IMR-90 (cell line): ENCODE data around the gene TAF8. TPM values are rescaled to one million over a fixed set of nuclear protein-coding genes. Genes with fewer than 3 reads are reported as not detected.

Experiments used
- ATAC-seq: fragments of 200-7000 bp; cut with Tn5 transposase; 2 replicates; pipeline ENCODE4 v1.9.1; 2020; ENCODE audit warnings: low read depth, mild to moderate bottlenecking, moderate library complexity
- BruUV-seq: library from RNA; stranded (reverse); fragments of 400-500 nt; replicated peaks from 2 replicates; lab custom pipeline; 2021; lab: Mats Ljungman, UMichigan
- CTCF ChIA-PET: fragments of 300-600 bp; formaldehyde crosslinking; extraction: SDS; loops from one replicate; lab custom pipeline; 2021; ENCODE audit warnings: antibody characterized with exemption; lab: Yijun Ruan, JAX
- POLR2A ChIA-PET: fragments of 300-600 bp; sonication (Branson Sonifier 250); formaldehyde crosslinking; loops from one replicate; lab custom pipeline; 2022; ENCODE audit warnings: antibody characterized with exemption; ENCODE audit not compliant: unreplicated experiment; lab: Charles Lee
- DNase-seq: peaks from one replicate; pipeline ENCODE4 v3.0.0; 2013
- H2AFZ ChIP-seq: replicated peaks from 2 replicates; pipeline ENCODE3; 2013; ENCODE audit warnings: low read length, mild to moderate bottlenecking; ENCODE audit not compliant: poor library complexity
- H2AK5ac ChIP-seq: 2 replicates; pipeline ENCODE4 v1.6.1; 2013; ENCODE audit warnings: low read depth, low read length, inconsistent platforms
- H2AK9ac ChIP-seq: replicated peaks from 2 replicates; pipeline ENCODE3; 2013; ENCODE audit warnings: mild to moderate bottlenecking, low read depth, low read length, moderate library complexity; ENCODE audit not compliant: poor library complexity
- H2BK120ac ChIP-seq: 2 replicates; pipeline ENCODE4 v1.6.1; 2013; ENCODE audit warnings: low read depth, low read length, inconsistent platforms
- H2BK15ac ChIP-seq: 3 replicates; pipeline ENCODE4 v1.6.1; 2013; ENCODE audit warnings: low read depth, low read length, inconsistent platforms
- H2BK20ac ChIP-seq: 2 replicates; pipeline ENCODE4 v1.6.1; 2013; ENCODE audit warnings: low read depth, mild to moderate bottlenecking, inconsistent platforms, low read length, moderate library complexity
- H2BK5ac ChIP-seq: 2 replicates; pipeline ENCODE4 v1.6.1; 2013; ENCODE audit warnings: mild to moderate bottlenecking, low read depth, low read length, inconsistent platforms; ENCODE audit not compliant: poor library complexity, severe bottlenecking
- H3K14ac ChIP-seq: replicated peaks from 2 replicates; pipeline ENCODE4 v1.6.1; 2013; ENCODE audit warnings: low read depth, low read length, inconsistent platforms
- H3K18ac ChIP-seq: 2 replicates; pipeline ENCODE4 v1.6.1; 2013; ENCODE audit warnings: low read depth, low read length, control low read depth
- H3K23ac ChIP-seq: 2 replicates; pipeline ENCODE4 v1.6.1; 2013; ENCODE audit warnings: low read depth, low read length, inconsistent platforms
- H3K27ac ChIP-seq: 2 replicates; pipeline ENCODE4 v1.5.1; 2013; ENCODE audit warnings: mild to moderate bottlenecking, control low read depth, low read length; ENCODE audit not compliant: insufficient read depth
- H3K27me3 ChIP-seq: 2 replicates; pipeline ENCODE4 v1.6.1; 2013; ENCODE audit warnings: low read length; ENCODE audit not compliant: control insufficient read depth, insufficient read depth
- H3K36me3 ChIP-seq: 2 replicates; pipeline ENCODE4 v1.6.1; 2013; ENCODE audit warnings: low read length, mixed read lengths; ENCODE audit not compliant: control insufficient read depth, insufficient read depth
- H3K4ac ChIP-seq: 2 replicates; pipeline ENCODE4 v1.6.1; 2013; ENCODE audit warnings: low read depth, low read length, inconsistent platforms
- H3K4me1 ChIP-seq: 2 replicates; pipeline ENCODE4 v1.6.1; 2013; ENCODE audit warnings: low read length, mixed read lengths; ENCODE audit not compliant: control insufficient read depth, insufficient read depth
- H3K4me2 ChIP-seq: 2 replicates; pipeline ENCODE4 v1.6.1; 2013; ENCODE audit warnings: low read depth, mild to moderate bottlenecking, control low read depth, low read length, moderate library complexity
- H3K4me3 ChIP-seq: 2 replicates; pipeline ENCODE4 v1.5.1; 2013; ENCODE audit warnings: low read depth, mild to moderate bottlenecking, control low read depth, low read length, moderate library complexity; ENCODE audit not compliant: insufficient read depth
- H3K56ac ChIP-seq: 2 replicates; pipeline ENCODE4 v1.6.1; 2013; ENCODE audit warnings: low read length, inconsistent platforms; ENCODE audit not compliant: insufficient read depth; ENCODE audit errors: extremely low read depth
- H3K79me1 ChIP-seq, 2 experiments: 2 replicates each; pipeline ENCODE4 v1.6.1; 2013; ENCODE audit warnings: low read length in 2 of 2, inconsistent platforms in 1 of 2, low read depth in 1 of 2
- H3K9ac ChIP-seq: 2 replicates; pipeline ENCODE4 v1.6.1; 2013; ENCODE audit warnings: low read depth, low read length, control low read depth
- H3K9me1 ChIP-seq: 2 replicates; pipeline ENCODE4 v1.6.1; 2013; ENCODE audit warnings: low read length, inconsistent platforms; ENCODE audit not compliant: insufficient read depth
- H3K9me3 ChIP-seq: 2 replicates; pipeline ENCODE4 v1.6.1; 2013; ENCODE audit warnings: low read length; ENCODE audit not compliant: control insufficient read depth, insufficient read depth
- H4K20me1 ChIP-seq: 2 replicates; pipeline ENCODE4 v1.6.1; 2013; ENCODE audit warnings: low read length, inconsistent platforms; ENCODE audit not compliant: insufficient read depth
- H4K5ac ChIP-seq: 2 replicates; pipeline ENCODE4 v1.6.1; 2013; ENCODE audit warnings: mild to moderate bottlenecking, low read depth, low read length, control low read depth
- H4K8ac ChIP-seq, 2 experiments: 2 replicates each; pipeline ENCODE4 v1.6.1; 2013; ENCODE audit warnings: low read depth in 2 of 2, low read length in 2 of 2, control low read depth in 1 of 2, inconsistent platforms in 1 of 2
- H4K91ac ChIP-seq: 2 replicates; pipeline ENCODE4 v1.6.1; 2013; ENCODE audit warnings: low read depth, low read length, inconsistent platforms; ENCODE audit not compliant: insufficient read depth
- BHLHE40 ChIP-seq: fragments of 150-350 bp; IDR thresholded peaks from 2 replicates; pipeline ENCODE4 v1.6.1; 2016; ENCODE audit warnings: mild to moderate bottlenecking, low read depth, low read length
- CHD1 ChIP-seq: IDR thresholded peaks from 2 replicates; pipeline ENCODE4 v1.6.1; 2012; ENCODE audit warnings: low read depth, low read length, improper control_type of control experiment
- CTCF ChIP-seq: conservative IDR thresholded peaks from 2 replicates; pipeline ENCODE4 v1.5.1; 2012; ENCODE audit warnings: mild to moderate bottlenecking, low read depth, low read length, improper control_type of control experiment
- ELK1 ChIP-seq: fragments of 150-350 bp; IDR thresholded peaks from 2 replicates; pipeline ENCODE4 v1.6.1; 2016; ENCODE audit warnings: low read depth, mild to moderate bottlenecking, low read length, moderate library complexity, borderline replicate concordance
- FOS ChIP-seq: fragments of 150-350 bp; IDR thresholded peaks from 2 replicates; pipeline ENCODE4 v1.6.1; 2016; ENCODE audit warnings: low read depth, low read length
- MXI1 ChIP-seq: IDR thresholded peaks from 2 replicates; pipeline ENCODE4 v1.6.1; 2012; ENCODE audit warnings: low read depth, mild to moderate bottlenecking, low read length, moderate library complexity, borderline replicate concordance
- NFE2L2 ChIP-seq: fragments of 150-350 bp; IDR thresholded peaks from 2 replicates; pipeline ENCODE4 v1.6.1; 2016; ENCODE audit warnings: low read depth, mild to moderate bottlenecking, low read length
- POLR2A ChIP-seq: IDR thresholded peaks from 2 replicates; pipeline ENCODE4 v1.6.1; 2012; ENCODE audit warnings: mild to moderate bottlenecking, low read depth, low read length
- RFX5 ChIP-seq: IDR thresholded peaks from 2 replicates; pipeline ENCODE4 v1.8.0; 2012; ENCODE audit warnings: low read depth, mild to moderate bottlenecking, low read length, moderate library complexity
- SMC3 ChIP-seq: fragments of 150-350 bp; IDR thresholded peaks from 2 replicates; pipeline ENCODE4 v1.6.1; 2016; ENCODE audit warnings: low read depth, mild to moderate bottlenecking, antibody characterized with exemption, low read length, moderate library complexity
- WGBS, 2 experiments: methylation state at CpG; one replicate each; pipeline versions ENCODE4 v1.1.5 to v1.1.7; 2013; ENCODE audit warnings: missing lambda C conversion rate in 2 of 2; ENCODE audit not compliant: insufficient read length in 1 of 2; ENCODE audit errors: extremely low coverage in 2 of 2; 5-methylcytosine and 5-hydroxymethylcytosine counted together
- dilution Hi-C: fragments of 300-500 bp; cut with HindIII; formaldehyde crosslinking; loops from one replicate; pipeline ENCODE4 v1.14.3; 2018; ENCODE audit warnings: low sequenced_read_pairs; ENCODE audit not compliant: unreplicated experiment
- in situ Hi-C: fragments of 300-500 bp; cut with MboI; formaldehyde crosslinking; loops from 3 replicates; pipeline ENCODE4 v1.14.3; 2019; ENCODE audit warnings: low sequenced_read_pairs, inconsistent platforms, mixed read lengths
- intact Hi-C: fragments of 100-400 bp; cut with micrococcal nuclease; formaldehyde crosslinking; loops from 2 replicates; pipeline ENCODE4 v1.10.0; 2022
- polyA plus RNA-seq, 3 experiments: library from polyadenylated mRNA; depleted of rRNA; stranded (reverse); fragments of >200 nt; gene quantifications; 2 replicates each; pipeline ENCODE4 v1.2.3, GENCODE V29; 2012; ENCODE audit warnings: low replicate concordance in 1 of 3
- total RNA-seq: library from RNA; depleted of rRNA; stranded (reverse); fragments of >200 nt; gene quantifications from 2 replicates; pipeline ENCODE4 v1.2.3, GENCODE V29; 2012

The TAF8 gene
- total and polyA plus RNA-seq, 2 of the 4 experiments (the other 2 are of a cell fraction), result 14.3 to 22.8 TPM

- no peak for TF ChIP-seq CTCF
- no peak for TF ChIP-seq NFE2L2
- no peak for TF ChIP-seq POLR2A
Measured at GRCh38 chr6:42041481-42042053, 8.8 kb upstream of the TAF8 start (continued).

- no peak overlapping the region for H2AK9ac ChIP-seq
- ATAC-seq (no peak), DNase-seq (no peak)
- H4K20me1 ChIP-seq, result no peaks in the 10 kb centered on the region
- no peak overlapping the region; the same call in 1 of the 2 replicates for H4K5ac ChIP-seq
- no peak overlapping the region for H2BK15ac ChIP-seq
- CTCF ChIA-PET, result interaction anchor here (1.2 to 1.3 kb wide), 2 partner anchors 121 to 241 kb away, joined by 4 to 5 read pairs; partner anchors contain the start of genes BYSL and MED20
- H3K56ac ChIP-seq, result no peak overlapping the region
- no peak overlapping the region for H3K4me3 ChIP-seq
- H3K18ac ChIP-seq, result no peak overlapping the region
- peaks cover 18% of the 10 kb centered on the region for H3K4me1 ChIP-seq
- no peak overlapping the region for H3K4ac ChIP-seq
- H3K9me1 ChIP-seq, result peaks cover 3% of the 10 kb centered on the region; the same call in 1 of the 2 replicates
- H2BK20ac ChIP-seq, result no peak overlapping the region
- H4K8ac ChIP-seq, result no peak overlapping the region
- no peak overlapping the region for H2BK120ac ChIP-seq
- H3K79me1 ChIP-seq, result no peaks in the 10 kb centered on the region
- in situ Hi-C loops, result loop anchor here (5.0 kb wide), 2 partner anchors 105 to 195 kb away; no protein-coding TSS in a partner anchor
- H4K91ac ChIP-seq, result no peak overlapping the region
- H3K9ac ChIP-seq, result no peak overlapping the region
- intact Hi-C loops, result loop anchor here (5.0 to 10.0 kb wide), 2 partner anchors 120 to 677 kb away; partner anchors contain the start of genes BYSL and MED20
- no peak overlapping the region for H3K4me2 ChIP-seq
- H2AFZ ChIP-seq, result no peak overlapping the region
- H3K14ac ChIP-seq, result no peak overlapping the region
- H2BK5ac ChIP-seq, result no peak overlapping the region
- dilution Hi-C loops, result loop anchor here (10.0 kb wide), 1 partner anchor 117 kb away; the partner anchor contains the start of genes BYSL and MED20
- H3K27me3 ChIP-seq, result no peaks in the 10 kb centered on the region
- H3K27ac ChIP-seq, result no peak overlapping the region
- H3K36me3 ChIP-seq, result no peaks in the 10 kb centered on the region
- 78% methylated on average over 5 of the region's 14 CpGs; no CpG with 5 or more reads in 1 of the 2 experiments for WGBS, 2 experiments
- POLR2A ChIA-PET, result no interaction called here
- no TSS peak for BruUV-seq
- no peak overlapping the region; the same call in 1 of the 2 replicates for H3K23ac ChIP-seq
- H3K9me3 ChIP-seq, result no peaks in the 10 kb centered on the region
- no peak overlapping the region for H2AK5ac ChIP-seq
- no peak for TF ChIP-seq MXI1
- TF ChIP-seq SMC3, result no peak
- TF ChIP-seq BHLHE40, result no peak
- TF ChIP-seq NFE2L2, result no peak
- no peak for TF ChIP-seq ELK1
- TF ChIP-seq RFX5, result no peak
- no peak for TF ChIP-seq FOS
- no peak for TF ChIP-seq CTCF
- TF ChIP-seq CHD1, result no peak
Measured at GRCh38 chr6:42042108-42042507, 8.2 kb upstream of the TAF8 start.
